Kidney (tissue), 14 donors: ENCODE results near the gene A3GALT2. TPM values are rescaled to one million over a fixed set of nuclear protein-coding genes. Genes with fewer than 3 reads are reported as not detected.

ENCODE experiments used
- DNase-seq, 5 donors: peaks; one replicate each; pipeline ENCODE4 v3.0.0-alpha.2; 2013 to 2020
- FAIRE-seq: peaks from 2 replicates; lab custom pipeline; 2012; peaks lifted over from hg19 to GRCh38; lab: Jason Lieb, UNC
- H3K27ac ChIP-seq, 2 donors: one replicate each; pipeline ENCODE4 v1.7.0; 2013; ENCODE audit warnings: low read depth in 2 of 2, low read length in 2 of 2, inconsistent platforms in 1 of 2
- H3K27me3 ChIP-seq: one replicate; pipeline ENCODE4 v1.7.1; 2013; ENCODE audit warnings: low read length, inconsistent platforms; ENCODE audit not compliant: control insufficient read depth, insufficient read depth
- H3K36me3 ChIP-seq, 3 donors: one replicate each; pipeline versions ENCODE4 v1.7.0 to v1.7.1; 2013; ENCODE audit warnings: low read length in 3 of 3, control low read depth in 1 of 3, inconsistent platforms in 1 of 3; ENCODE audit not compliant: insufficient read depth in 3 of 3, control insufficient read depth in 2 of 3
- H3K4me1 ChIP-seq, 3 donors: one replicate each; pipeline versions ENCODE4 v1.7.0 to v1.7.1; 2013; ENCODE audit warnings: low read length in 3 of 3, inconsistent platforms in 1 of 3, low read depth in 1 of 3; ENCODE audit not compliant: control insufficient read depth in 2 of 3, insufficient read depth in 2 of 3
- H3K4me3 ChIP-seq, 3 donors: one replicate each; pipeline versions ENCODE4 v1.7.0 to v1.8.1; 2013; ENCODE audit warnings: low read length in 3 of 3, control low read depth in 1 of 3, inconsistent platforms in 1 of 3
- H3K9ac ChIP-seq, 3 donors: one replicate each; pipeline versions ENCODE4 v1.7.0 to v1.7.1; 2013; ENCODE audit warnings: low read length in 3 of 3, control low read depth in 1 of 3, inconsistent platforms in 1 of 3
- H3K9me3 ChIP-seq, 3 donors: one replicate each; pipeline versions ENCODE4 v1.7.0 to v1.7.1; 2013; ENCODE audit warnings: low read length in 3 of 3, control low read depth in 1 of 3, inconsistent platforms in 1 of 3; ENCODE audit not compliant: control insufficient read depth in 2 of 3, insufficient read depth in 1 of 3
- intact Hi-C: fragments of 100-400 bp; cut with DNase I; formaldehyde crosslinking; loops from one replicate; pipeline ENCODE4 v1.11.1; 2022
- polyA plus RNA-seq: library from polyadenylated mRNA; stranded (reverse); fragments of 350-450 nt; fragmentation: Illumina TruSeq; extraction: RNeasy Lipid Tissue Mini Kit (QIAGEN cat#74804); gene quantifications from one replicate; pipeline ENCODE4 v1.2.3, GENCODE V29; 2014; ENCODE audit warnings: low read depth, low replicate concordance; ENCODE audit not compliant: insufficient read depth
- total RNA-seq: library from RNA; stranded (reverse); fragmentation: NEBNext Ultra II Directional; extraction: Animal tissue kit (Norgen Biotek cat#: 25700); gene quantifications from one replicate; pipeline ENCODE4 v1.2.1, GENCODE V29; 2021
- TF ChIP-seq, protein P1 (sequence below): IDR thresholded peaks from 3 replicates; pipeline ENCODE4 v1.5.1; 2012; ENCODE audit warnings: mild to moderate bottlenecking, moderate library complexity, borderline replicate concordance; ENCODE audit not compliant: insufficient read depth; ENCODE audit errors: extremely low read depth
- donor health status: control.
- donor health status: control.
- donor health status: control.
- donor health status: control.
- donor health status: control.
- donor health status: DM: yes; HTN: yes; CAD: no.
- donor health status: Normal renal cell carcinoma (clear cell type).

The A3GALT2 gene
- total and polyA plus RNA-seq, 2 donors from 2014 or later: not detected

DNA sequence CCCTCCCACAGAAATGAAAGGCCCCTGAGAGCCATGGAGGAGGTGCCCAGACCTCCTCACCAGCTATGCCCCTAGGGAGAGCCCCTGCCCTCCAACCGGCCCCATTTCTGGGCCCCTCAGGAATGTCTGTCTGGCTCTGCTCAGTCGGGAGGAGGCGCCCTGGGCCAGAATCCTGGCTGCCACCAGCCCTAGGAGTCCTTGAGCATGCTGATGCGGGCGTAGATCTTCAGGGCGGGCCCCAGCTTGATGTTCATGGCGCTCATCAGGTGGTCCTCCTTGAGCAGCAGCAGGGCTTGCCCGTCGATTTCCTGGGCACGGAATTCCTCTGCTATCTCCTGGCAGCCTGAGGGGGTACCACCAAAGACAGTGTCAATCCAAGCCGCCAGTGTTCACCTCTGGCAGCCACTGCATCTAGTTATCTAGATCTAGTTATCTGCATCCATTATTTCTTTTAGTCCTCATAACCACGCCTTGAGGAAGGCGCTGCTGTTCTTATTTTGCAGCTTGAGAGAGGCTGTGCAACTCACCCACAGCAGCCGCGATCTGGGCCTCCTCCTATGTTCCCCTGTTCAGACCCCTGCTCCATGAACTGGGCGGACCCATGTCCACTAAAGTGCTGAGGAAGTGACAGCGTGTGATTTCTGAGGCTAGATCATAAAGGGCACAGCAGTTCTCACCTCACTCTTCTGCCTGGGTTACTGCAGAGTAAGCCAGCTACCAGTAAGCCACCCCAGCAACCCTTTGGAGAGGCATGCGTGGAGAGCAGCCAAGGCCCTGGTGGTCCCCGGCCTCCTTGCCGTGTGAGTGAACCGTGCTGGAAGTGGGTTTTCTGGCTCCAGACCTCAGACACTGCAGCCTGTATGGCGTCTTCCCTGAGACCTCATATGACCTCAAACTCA lies 4.0 kb upstream of the A3GALT2 start:
- Histone ChIP-seq H3K9me3 (no peaks in the 10 kb centered on the region), H3K4me1 (peaks cover 0 to 24% (median 9%) of the 10 kb centered on the region in 3 donors), H3K4me3 (no peak overlapping the region), H3K36me3 (peaks cover 25 to 59% (median 51%) of the 10 kb centered on the region in 3 donors), H3K27ac (peak overlapping the region; percentile 33 to 71), H3K9ac (peak overlapping the region in 1 of 3 donors; percentile 31), H3K27me3 (no peaks in the 10 kb centered on the region)
- peak in 1 of 5 donors; percentile 38 for DNase-seq
- no peak for FAIRE-seq
- TF ChIP-seq, protein P1, sequence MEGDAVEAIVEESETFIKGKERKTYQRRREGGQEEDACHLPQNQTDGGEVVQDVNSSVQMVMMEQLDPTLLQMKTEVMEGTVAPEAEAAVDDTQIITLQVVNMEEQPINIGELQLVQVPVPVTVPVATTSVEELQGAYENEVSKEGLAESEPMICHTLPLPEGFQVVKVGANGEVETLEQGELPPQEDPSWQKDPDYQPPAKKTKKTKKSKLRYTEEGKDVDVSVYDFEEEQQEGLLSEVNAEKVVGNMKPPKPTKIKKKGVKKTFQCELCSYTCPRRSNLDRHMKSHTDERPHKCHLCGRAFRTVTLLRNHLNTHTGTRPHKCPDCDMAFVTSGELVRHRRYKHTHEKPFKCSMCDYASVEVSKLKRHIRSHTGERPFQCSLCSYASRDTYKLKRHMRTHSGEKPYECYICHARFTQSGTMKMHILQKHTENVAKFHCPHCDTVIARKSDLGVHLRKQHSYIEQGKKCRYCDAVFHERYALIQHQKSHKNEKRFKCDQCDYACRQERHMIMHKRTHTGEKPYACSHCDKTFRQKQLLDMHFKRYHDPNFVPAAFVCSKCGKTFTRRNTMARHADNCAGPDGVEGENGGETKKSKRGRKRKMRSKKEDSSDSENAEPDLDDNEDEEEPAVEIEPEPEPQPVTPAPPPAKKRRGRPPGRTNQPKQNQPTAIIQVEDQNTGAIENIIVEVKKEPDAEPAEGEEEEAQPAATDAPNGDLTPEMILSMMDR: no peak
- intact Hi-C loops: no loop called here

DNA sequence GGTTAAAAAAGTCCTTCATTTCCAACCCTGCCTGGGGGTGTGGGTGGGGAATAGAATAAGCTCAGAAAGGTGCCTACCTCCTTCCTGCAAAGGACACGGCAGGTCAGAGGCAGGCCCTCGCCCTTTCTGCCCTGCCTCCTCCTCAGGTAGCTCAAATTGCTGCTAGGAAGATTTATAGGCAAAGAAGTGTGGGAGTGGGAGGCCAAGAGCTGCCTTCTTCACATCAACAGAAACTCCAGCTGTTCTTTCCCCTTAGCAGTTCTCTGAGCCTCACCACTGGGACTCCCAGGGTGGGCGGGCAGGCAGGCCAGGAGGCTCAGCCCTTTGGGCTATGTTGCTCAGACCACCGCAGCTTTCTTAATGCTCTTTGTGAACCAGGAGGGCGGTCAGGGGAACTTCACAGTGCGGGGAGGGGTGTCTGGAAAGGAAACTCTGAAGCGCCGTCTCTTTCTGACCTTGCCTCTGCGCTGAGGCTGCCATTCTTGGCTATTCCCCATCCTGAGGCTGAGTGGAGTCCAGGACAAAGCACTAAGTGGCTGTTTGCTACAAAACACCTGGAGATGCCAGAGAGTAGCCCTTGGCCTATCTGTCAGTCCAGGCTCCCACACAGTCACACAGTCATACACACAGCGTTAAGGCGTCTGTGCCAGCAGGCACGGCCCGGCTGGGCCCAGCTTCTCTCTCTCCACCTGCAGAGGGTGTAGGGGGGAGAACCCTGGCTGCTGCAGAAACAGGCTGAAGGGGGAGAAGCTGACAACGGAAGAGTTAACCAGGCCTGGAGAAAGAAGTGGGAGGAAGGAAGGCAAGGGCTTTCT lies 3.0 kb upstream of the A3GALT2 start:
- Histone ChIP-seq H3K27ac (peak overlapping the region; percentile 56 to 71), H3K9me3 (no peaks in the 10 kb centered on the region), H3K4me3 (no peak overlapping the region), H3K27me3 (no peaks in the 10 kb centered on the region), H3K9ac (no peak overlapping the region), H3K4me1 (peaks cover 0 to 24% (median 13%) of the 10 kb centered on the region in 3 donors), H3K36me3 (peaks cover 19 to 49% (median 41%) of the 10 kb centered on the region in 3 donors)
- intact Hi-C loops: no loop called here
- peak in 3 of 5 donors; percentile 38 to 54 (median 41) for DNase-seq
- TF ChIP-seq, protein P1: no peak
- no peak for FAIRE-seq

DNA sequence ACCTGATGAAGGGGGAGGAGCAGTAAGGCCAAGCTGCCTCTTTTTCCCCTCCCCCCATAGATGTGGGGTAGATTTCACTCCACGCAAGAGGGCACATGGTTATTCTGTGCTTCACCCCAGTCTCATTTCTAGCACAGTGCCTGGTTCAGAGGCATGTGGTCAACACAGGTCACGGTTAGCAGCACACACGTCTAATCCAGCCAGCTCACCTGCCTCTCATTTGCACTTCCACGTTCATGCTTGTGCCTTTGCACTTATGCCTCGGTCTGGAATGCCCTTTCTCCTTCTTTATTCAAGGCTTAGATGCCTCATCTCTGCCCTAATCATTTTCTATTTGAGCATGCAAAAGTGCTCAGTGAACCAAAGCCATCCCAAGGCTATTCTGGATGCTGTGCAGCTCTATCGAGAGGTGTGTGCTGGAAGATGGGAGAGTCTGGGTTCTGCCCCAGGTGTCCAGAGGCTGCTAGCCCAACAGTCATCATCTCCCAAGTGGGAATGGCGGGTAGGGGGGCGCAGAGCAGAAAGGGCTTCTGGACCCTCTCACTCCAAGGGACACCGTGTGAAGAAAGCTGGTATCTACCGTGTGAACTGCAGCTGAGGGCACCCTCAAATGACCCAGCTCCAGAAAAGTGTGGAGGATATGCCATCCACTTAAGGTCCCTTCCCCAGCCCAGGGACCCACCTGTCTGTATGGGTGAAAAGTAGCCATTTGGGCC lies 2.1 kb upstream of the A3GALT2 start:
- intact Hi-C loops: no loop called here
- FAIRE-seq (no peak), DNase-seq (peak in 4 of 5 donors; percentile 37 to 69 (median 53))
- Histone ChIP-seq H3K4me3 (no peak overlapping the region), H3K9me3 (no peaks in the 10 kb centered on the region), H3K4me1 (peaks cover 0 to 23% (median 13%) of the 10 kb centered on the region in 3 donors), H3K27ac (peak overlapping the region; percentile 56 to 64), H3K36me3 (peaks cover 13 to 41% (median 35%) of the 10 kb centered on the region in 3 donors), H3K27me3 (no peaks in the 10 kb centered on the region), H3K9ac (no peak overlapping the region)
- TF ChIP-seq, protein P1: no peak
